ENCODE data around the gene TSPAN11.

TSPAN11 gene

DNA sequence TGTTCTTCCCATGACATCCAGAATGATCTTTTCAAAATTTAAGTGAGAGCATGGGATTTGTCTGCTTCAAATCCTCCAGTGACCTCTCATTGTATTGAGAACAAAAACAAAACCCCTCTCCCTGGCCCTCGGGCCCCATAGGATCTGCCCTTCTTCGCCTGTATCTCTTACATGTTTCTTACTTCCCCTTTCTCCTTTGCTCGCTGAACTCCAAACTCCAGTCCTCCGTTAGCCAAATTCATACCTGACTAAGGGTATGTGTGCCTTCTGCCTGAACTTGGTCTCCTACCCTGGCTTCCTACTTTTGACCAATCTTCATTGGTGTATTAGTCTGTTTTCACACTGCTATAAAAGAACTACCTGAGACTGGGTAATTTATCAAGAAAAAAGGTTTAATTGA, 13.2 kb upstream of the TSPAN11 start:
- no peak for DNase-seq

DNA sequence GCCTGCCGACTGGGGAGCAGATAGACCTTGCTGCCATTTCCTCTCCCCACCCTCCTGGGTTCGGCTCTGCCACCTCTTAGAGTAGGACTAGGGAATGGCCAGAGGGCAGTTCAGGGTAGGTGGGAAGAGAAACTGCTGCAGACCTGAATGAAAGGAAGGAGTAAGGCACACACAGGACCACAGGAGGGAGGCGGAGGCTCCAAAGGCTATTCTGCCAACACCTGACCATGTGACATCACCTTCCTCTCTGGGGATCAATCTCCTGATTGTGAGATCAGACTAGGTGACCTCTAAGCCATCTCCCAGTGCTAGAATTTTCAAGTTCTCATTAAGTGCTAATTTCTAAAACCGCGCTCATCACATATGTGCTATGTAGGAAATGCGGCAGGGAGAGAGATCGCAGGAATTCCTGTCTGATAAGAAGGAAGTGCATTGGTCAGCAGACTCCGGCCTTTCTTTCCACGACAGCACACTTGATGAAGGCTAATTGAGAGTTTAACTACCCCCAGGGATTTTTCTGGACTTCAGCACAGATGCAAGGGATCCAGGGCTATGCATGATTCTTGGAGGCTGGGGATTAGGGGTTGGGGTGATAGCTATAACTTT, 11.5 kb upstream of the TSPAN11 start:
- no peak for DNase-seq

DNA sequence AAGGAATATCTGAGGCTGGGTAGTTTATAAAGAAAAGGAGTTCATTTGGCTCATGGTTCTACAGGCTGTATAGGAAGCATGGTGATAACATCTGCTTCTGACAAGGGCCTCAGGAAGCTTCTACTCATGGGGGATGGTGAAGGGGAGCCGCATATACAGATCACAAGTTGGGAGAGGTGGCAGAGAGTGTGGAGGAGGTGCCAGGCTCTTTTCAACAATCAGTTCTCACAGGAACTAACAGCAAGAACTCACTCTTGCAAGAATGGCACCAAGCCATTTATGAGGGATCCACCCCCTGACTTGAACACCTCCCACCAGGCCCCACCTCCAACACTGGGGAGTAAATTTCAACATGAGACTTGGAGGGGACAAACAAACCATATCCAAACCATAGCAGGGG, 3.5 kb upstream of the TSPAN11 start:
- no peak for DNase-seq

DNA sequence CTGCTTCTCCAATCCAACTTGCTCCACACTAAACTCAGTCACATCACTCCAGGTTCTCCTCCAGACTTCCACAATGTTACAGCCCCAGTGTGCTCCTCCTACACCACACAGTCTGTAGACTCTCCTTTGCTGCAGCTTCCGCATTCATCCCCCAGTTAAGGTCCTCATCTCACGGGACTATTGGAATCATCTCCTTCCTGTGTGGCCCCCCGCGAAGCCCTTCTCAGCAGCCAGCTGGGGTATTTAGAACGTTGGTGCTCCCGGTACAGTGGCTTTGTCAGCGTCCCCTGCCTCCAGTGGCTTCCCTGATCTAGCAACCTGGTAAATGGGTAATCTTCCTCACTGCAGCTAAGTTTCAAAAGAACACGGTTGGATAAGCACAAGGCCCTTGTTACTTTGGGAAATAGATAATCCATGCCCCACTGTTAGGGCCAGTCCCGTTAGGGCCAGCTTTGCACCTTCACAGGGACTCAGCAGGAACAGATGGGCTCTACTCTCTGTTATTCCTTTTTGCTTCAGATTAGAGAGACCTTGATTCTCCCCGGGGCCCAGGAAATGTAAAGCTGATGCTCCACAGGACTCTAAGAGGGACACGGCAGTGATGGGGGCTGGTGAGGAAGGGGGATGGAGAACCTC, 823 bp upstream of the TSPAN11 start:
- no peak for DNase-seq

DNA sequence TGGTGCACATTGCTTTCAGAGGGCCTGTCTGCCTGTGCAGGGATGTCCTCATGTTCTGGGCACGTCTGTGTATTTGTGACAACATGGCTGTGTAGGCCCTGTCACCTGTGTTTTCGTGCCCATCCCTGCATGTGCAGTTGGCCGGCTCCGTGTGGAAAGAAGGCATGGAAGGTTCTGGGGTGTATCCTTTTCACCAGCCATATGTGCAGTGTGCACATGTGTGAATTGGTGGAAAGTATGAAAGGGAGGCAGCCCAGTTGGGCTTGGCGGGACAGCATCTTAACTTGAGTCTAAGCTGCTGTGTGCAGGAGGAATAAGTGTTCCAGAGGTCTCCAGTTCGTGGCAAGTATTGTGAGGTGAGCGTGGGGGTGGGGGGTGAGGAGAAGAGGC, 669 bp downstream of the TSPAN11 start:
- DNase-seq, result peak; percentile 75

DNA sequence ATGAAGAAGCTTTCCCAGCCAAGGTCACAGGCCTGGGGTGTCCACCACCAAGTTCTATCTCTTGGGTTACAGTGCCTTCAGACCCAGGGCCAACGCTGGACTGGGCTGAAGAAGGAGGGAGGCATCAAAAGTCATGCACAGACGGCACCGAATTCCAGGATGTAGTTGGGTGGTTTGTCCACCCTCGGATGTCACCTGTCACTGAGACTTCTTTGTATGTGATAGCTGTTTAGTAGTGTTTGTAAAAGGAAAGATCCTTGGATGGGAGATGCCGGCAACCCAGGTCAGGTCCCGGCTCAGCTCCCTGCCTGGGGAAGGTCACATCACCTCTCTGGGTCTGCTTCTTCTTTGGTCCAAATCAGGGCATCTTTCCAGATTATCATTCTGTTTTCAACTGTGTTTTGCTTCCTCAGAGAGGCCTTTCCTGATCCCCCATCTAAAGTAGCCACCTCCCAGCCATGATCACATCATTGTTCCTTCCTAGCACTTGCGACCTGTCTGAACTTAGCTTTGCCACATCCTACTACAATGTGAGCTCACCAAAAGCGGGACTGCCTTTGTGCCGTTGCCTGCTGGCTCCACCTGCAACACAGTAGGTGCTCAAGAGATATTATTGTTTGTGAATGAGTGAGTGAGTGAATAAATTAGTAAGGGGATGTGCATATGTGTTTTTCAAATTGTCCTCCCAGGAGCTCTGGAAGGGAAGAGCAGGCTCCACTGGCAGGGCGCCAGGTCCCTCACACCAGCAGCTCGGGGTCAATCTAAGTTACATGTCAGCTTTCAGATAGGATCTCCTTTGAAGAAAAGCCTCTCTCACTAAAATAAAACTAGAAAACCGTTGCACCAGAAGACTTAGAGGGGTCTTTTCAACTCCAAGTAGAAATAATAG, 2.1 kb downstream of the TSPAN11 start:
- no peak for DNase-seq

DNA sequence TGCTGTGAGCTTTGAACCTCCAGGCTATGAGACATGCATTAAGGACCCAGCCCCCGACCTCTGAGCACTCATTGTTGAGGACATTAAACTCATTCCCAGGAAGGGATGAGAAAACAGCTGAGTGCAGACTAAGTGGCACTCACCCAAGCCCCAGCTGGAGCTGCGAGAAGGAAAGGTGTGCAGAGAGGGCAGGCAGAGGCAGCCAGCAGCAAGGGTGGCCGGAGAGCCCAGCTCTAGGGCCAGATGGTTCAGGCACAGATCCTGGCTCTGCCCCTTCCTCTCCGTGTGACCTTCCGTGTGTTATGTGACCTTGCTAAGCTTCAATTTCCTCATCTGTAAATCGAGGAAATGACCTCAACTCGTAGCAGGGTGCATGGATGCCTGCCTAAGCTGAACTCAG, 3.7 kb downstream of the TSPAN11 start:
- peak; percentile 40 for DNase-seq

DNA sequence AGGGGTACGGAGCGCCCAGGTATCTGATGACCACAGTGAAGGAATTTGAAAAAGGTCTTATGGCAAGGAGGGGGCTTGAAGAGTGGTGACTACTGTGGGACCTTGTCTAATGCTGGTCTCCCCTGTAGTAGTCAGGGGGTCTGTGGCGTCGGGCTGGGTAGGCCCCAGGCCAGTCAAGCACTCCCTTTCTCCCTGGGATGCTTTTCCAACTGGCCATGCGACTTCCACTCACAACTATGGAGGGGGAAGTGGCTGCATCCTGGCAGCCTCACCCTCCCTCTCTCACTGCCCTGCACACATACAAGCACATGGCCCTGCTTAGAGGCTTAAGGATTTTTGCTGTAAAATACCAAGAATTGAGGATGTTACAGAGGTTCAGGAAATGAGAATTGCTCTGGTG, 4.1 kb downstream of the TSPAN11 start:
- no peak for DNase-seq

DNA sequence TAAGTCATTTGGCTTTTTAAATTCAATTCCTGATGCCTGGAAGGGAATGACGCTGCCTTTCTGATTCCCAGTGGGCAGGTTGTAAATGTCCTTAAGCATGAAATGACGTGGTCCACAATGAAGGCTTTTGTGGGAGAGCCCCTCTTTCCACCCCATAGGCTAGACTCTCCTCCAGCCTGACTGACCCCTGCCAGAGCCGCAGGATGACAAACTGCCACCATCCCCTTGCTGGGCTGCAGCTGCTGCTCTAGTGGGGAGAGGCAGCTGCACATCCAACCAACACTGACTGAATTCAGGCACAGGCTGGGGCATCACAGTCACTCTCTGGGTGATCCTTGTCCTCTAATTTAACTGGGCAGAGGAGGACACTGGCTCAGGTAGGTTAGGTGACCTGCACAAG, 6.3 kb downstream of the TSPAN11 start:
- no peak for DNase-seq

DNA sequence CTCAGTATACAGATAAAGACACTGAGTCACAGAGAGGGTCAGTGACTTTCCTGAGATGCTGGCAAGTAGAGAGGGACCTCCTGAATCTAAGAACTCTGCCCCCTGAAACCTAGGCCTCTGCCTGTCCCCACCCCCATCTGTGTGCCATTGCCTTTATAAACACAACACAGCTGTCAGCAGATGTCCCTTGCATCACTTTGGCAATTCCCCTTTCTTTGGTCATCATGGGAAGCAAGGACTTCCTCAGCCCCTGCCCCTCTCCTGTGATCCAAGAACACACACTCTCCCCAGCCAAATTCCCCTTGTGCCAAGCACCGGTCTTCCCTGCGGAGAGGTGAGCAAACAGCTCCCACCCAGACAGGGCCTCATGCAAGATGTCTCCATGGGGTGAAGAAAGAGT, 8.3 kb downstream of the TSPAN11 start:
- no peak for DNase-seq

DNA sequence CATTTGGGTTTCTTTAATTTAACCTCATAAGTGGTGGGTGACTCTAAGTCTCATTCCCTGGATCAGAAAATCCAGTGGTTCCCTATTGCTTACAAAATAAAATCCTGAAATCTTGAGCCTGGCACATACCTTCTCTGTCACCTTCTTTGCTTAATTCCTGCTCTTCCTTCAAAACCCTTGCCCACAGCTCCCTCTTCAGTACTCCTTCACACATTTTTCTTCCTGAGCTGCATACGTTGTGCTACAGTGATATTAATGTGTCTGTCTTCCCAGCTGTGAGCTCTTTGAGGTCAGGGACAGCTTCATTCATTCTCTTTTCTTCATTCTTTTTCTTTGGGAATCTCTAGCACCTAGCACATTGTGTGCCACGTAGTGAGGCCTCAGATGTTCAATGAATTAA, 9.5 kb downstream of the TSPAN11 start:
- DNase-seq, result no peak

DNA sequence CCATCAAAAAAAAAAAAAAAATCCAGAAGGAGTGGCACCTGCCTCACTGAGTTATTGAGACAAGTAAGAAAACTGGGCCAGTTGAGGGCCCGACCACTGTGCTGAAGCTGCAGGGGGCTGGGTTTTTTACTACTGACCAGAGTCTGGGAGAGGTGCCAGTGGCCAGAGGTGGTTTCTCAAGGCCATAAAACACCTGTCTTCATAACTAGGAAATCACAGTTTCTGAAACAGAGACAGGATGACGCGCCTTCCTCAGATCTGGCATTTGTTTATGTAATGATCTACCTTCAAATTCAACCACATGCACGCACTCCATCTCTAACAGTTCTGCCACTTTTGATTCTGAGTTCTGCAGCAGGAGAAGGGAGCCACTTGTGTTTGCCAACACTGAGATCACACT, 12.7 kb downstream of the TSPAN11 start:
- DNase-seq, result no peak

DNA sequence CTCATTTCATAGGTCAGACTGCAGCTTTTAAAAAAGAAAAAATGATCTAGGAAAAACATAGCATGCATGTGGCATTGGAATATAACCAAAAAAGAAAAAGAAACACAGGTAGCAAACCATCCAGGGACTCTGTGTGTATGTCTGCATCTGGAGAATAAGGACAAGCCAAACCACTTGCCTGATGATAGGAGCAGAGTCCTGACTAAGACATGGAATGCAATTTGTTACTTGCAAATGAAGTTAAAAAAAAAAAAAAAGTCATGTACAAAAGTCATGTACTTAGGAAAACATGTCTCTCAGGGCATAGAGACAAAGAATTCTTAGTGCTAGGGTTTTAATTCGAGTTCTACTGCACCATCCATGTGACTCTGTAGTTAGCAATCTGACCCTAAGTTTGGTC, 15.9 kb downstream of the TSPAN11 start:
- DNase-seq, result no peak

DNA sequence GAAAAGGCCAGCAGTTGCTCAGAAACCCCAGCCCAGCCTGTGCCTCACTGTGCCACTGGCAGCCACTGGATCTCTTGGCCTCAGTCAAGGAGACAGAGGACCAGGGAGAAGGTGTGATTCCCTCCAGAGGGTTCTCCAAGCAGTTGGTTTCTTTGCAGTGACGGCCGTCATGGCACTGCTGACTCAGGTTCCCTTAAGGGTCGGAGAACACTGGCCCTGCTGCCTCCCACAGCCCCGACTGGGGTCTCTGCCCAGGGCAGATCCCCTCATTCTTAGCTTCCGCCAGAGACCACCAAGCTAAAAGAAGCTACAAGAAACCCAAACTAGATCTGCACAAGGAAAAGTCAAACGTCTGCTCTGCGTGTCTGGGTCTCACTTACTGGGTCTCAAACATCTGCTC, 16.4 kb downstream of the TSPAN11 start:
- no peak for DNase-seq

DNA sequence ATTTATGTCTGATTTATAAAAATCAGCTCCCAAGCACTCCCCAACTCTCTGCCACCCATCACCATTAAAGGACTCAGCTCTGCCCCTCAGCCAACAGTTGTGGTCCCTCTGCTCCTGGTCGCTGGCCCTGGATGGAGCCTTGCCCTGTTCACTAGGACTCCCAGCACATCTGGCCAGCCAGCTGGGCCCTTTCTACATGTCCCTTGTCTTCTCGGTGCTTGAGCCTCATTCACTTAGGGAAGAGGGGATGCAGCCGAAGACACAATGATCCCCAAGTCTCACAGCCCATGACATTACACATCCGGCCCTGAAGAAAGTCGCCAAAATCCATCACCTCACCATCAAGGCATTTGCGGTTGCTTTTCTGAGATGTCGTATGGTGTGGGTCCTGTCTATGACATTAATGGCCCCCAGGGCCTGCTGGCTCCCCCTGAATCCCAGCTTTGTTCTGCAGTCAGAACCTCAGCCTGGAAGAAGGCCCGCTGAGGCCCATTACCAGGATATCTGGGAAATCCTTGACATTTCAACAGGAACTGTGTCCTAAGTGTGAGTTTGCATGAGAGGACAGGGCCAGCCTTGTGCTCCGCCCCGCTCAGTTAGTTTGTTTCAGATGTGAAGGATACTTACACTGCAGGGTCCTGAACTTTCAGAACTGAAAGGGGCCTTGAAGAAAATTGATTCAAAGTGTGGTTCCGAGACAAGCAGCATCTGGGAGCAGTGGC, 19.1 kb downstream of the TSPAN11 start:
- no peak for DNase-seq

DNA sequence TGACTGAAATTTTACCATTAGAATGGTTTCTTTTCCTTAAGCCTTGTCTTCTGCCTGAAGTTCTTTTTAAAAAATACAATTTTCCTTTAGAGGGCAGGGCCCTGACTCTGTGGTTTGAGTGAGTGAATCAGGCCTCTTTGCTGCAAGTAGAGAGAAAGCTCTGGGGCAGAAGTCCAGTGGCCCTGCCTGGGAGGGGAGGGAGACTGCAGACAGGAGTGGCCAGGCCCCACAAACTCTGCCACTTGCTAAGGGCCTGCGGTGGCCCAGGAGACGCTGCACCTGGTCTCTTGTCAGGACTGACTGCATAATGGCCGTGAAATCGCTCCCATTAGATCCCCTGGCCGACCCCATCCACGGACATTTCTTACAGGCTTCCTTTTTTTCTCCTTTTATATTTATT, 25.5 kb downstream of the TSPAN11 start:
- no peak for DNase-seq

DNA sequence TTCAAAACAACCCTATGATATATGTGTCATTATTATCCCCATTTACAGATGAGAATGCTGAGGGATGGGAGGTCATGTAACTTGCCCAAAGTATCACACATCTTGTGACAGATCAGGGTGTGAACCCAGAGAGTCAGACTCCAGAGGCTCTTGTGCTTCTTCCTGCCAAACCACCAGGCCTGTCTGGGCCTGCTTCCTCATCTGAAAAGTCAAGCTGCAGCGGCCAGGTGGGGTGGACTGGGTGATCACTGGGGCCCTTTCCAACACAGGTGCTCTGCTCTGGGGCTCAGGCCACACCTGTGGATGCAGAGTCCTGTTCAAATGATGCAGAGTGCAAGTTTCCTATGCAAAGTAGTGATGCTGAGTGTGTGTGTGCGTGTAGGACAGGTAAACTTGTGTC, 26.7 kb downstream of the TSPAN11 start:
- no peak for DNase-seq

DNA sequence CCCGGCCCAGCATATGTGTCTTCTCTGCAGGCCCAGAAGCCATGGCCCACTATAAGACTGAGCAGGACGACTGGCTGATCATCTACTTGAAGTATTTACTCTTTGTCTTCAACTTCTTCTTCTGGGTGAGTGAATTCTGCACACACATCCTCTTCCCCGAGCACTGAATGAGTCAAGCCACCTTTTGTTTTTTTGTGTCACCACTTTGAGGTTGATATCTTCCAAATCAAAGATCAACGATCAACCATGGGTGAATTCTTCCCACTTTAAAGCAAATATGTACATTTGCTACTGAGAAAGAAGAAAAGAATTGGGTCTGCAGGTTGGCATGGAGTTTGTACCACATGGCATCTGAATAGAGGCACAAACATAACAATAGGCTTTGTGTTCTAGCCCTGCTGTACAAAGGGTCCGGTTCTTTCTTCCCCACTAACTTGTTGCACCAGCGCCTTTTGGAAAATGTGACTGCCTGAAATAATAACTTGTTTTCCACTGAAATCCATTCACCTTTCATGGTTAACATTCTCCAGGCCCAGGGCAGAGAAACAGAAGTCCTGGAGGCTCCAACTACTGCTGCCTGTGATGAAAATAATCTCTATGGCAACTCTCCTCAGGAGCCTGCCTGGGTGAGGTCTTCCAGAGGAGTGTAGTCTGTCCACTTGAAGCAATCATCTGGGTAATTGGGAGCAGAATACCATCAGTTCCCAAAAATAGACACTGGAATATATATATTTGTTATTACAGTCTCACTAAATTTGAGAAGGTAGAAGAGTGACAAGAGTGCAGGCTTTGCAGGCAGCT, 27.6 kb downstream of the TSPAN11 start:
- DNase-seq, result no peak

DNA sequence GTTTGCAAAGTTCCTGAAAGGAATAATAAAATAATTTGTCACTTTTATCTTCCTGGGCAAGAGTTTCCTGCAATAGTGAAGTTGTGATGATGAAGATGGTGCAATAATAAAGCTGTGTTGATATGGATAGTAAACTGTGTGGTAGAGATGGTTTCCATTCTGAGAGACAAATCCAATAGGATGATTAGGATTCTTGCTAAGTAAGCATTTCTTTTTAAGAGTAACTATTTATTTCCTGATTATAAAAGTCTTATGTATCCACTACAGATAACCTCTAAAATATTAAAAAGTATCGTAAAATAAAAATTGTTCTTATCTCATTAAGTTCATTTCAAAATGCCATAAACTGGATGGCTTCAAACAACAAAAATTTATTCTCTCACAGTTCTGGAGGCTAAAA, 28.7 kb downstream of the TSPAN11 start:
- DNase-seq, result no peak

DNA sequence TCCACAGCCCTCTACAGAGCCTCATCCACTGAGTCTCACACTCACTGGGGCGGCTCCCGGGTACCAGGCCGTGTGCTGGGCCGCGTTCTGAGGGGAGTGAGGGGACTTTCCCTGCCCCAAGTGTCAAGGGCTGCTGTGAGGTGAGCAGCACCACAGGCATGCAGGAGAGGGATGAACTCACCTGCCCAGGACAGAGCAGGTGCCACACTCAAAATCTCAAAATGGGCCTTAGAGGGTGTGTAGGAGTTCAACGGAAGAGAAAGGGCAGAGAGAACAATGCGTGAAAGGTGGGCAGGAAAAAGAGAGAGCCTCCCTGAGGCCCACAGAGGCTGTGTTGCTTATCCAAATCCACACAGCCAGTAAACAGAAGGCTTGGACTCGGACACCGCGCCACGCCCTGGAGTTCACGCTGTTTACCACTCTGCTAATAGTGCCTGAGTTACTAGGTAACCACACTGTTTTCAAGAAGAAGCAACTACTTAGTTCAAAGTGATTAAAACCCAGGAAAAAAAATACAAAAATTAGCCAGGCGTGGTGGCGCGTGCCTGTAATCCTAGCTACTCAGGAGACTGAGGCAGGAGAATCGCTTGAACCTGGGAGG, 32.7 kb downstream of the TSPAN11 start:
- no peak for DNase-seq

DNA sequence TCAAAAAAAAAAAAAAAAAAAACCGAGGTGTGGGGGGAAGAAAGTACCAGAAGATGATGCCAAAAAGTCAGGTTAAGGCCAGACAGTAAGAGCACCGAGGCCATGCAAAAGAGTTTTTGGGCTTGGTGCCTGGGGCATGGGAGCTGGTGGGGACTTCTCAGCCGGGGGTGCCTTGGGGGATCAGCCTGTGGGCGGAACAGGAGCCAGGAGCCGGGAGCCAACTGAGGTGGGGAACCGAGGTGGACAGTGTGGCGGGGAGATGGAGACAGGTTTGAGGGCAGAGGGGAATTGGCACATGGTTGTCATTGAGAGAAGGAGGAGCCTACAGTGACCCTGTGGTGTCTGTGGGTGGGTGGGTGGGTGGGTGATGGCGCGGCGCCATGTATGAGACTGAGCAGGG, 33.2 kb downstream of the TSPAN11 start:
- no peak for DNase-seq

DNA sequence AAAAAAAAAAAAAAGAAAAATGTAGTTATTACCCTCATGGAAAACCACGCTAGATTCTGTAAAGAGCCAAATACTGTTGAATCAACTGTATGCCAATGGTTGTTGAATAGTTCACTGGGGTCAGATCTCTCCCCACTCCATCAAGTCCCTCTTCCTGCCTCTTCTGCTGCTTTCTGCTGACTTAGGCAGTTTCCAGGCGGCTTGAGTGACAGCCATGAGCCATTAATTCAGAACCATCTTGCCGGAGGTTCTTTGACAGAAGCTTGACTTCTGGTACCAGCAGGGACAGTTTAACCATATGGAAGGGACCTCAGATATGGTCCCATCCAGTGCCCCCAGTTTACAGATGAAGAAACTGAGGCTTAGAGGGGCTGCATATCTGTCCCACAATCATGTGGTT, 34.5 kb downstream of the TSPAN11 start:
- no peak for DNase-seq
